ENCODE results near the gene TMEM106B.

DNA sequence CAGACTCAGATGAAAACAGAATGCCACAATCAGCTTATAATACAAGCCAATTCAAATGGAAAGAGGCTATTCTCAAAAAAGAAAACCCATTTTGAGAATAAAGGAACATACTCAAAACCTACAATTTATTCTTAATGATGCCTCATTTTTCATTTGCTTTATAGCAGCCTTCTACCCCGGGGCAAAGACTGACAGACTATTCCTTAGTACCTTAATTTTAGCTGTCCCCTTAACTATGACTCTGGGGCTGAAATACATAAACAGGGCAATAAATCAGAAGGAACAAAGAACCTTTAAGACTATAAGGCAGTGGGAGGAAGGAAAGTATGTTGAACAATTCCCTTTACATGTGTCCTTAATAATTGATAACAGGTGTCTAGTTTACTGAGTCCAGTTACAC, 76.8 kb downstream of the TMEM106B start:
- TF ChIP-seq CTCF (IDR thresholded peaks at IDR 0.05) (no peak), POLR2A (IDR thresholded peaks at IDR 0.05) (no peak)

All from breast epithelium (tissue), 3 donors.